ENCODE data around the gene ATAD3A. TPM values are rescaled to one million over a fixed set of nuclear protein-coding genes. Genes with fewer than 3 reads are reported as not detected.

The ATAD3A gene
- total RNA-seq, 4 donors from 2014 or later: 18.3 to 29.3 (median 25.2) TPM

- no peak for DNase-seq (ENCODE audit: extremely low spot score)
- Histone ChIP-seq H3K9me3 (no peaks in the 10 kb centered on the region), H3K27me3 (peaks cover 0 to 18% (median 0%) of the 10 kb centered on the region in 4 donors), H3K4me1 (peaks cover 18 to 25% (median 20%) of the 10 kb centered on the region in 4 donors), H3K27ac (replicated peaks in 1 of 4) (no peak overlapping the region), H3K4me3 (no peak overlapping the region), H3K36me3 (peaks cover 0 to 5% (median 2%) of the 10 kb centered on the region in 4 donors)
- WGBS: 48% methylated on average over 7 of the region's 10 CpGs
- TF ChIP-seq CTCF (IDR thresholded peaks at IDR 0.05) (no peak), EP300 (IDR thresholded peaks at IDR 0.05) (no peak), POLR2A (IDR thresholded peaks at IDR 0.05; ENCODE audit: low read depth) (no peak), POLR2AphosphoS5 (IDR thresholded peaks at IDR 0.05) (no peak)
- intact Hi-C loops (cut with DNase I): no loop called here
Measured at GRCh38 chr1:1577367-1578011, 65.5 kb downstream of the ATAD3A start.

- Histone ChIP-seq H3K27me3 (peaks cover 0 to 20% (median 0%) of the 10 kb centered on the region in 4 donors), H3K36me3 (no peaks in the 10 kb centered on the region), H3K9me3 (no peaks in the 10 kb centered on the region), H3K27ac (replicated peaks in 1 of 4) (no peak overlapping the region), H3K4me3 (no peak overlapping the region), H3K4me1 (peaks cover 10 to 15% (median 11%) of the 10 kb centered on the region in 4 donors)
- no peak for DNase-seq (ENCODE audit: extremely low spot score)
- 81% methylated on average over 6 of the region's 13 CpGs for WGBS
- TF ChIP-seq POLR2AphosphoS5 (IDR thresholded peaks at IDR 0.05) (no peak), EP300 (IDR thresholded peaks at IDR 0.05) (no peak), POLR2A (IDR thresholded peaks at IDR 0.05; ENCODE audit: low read depth) (no peak), CTCF (IDR thresholded peaks at IDR 0.05) (no peak)
- intact Hi-C loops (cut with DNase I): no loop called here
Measured at GRCh38 chr1:1578371-1578940, 66.5 kb downstream of the ATAD3A start.

- no peaks in the 10 kb centered on the region for H3K36me3 ChIP-seq
- H3K27me3 ChIP-seq: peaks cover 0 to 47% (median 0%) of the 10 kb centered on the region in 4 donors
- DNase-seq (ENCODE audit: extremely low spot score): no peak
- no peak overlapping the region for H3K27ac ChIP-seq (replicated peaks in 1 of 4)
- intact Hi-C loops (cut with DNase I): no loop called here
- no peak overlapping the region for H3K4me3 ChIP-seq
- H3K9me3 ChIP-seq: no peaks in the 10 kb centered on the region
- TF ChIP-seq POLR2AphosphoS5 (IDR thresholded peaks at IDR 0.05) (no peak), CTCF (IDR thresholded peaks at IDR 0.05) (no peak), POLR2A (IDR thresholded peaks at IDR 0.05; ENCODE audit: low read depth) (no peak), EP300 (IDR thresholded peaks at IDR 0.05) (no peak)
- H3K4me1 ChIP-seq: no peaks in the 10 kb centered on the region
- 77% methylated on average over 9 of the region's 9 CpGs for WGBS
Measured at GRCh38 chr1:1582585-1583346, 70.8 kb downstream of the ATAD3A start.

- 83% methylated on average over 18 of the region's 23 CpGs for WGBS
- no peaks in the 10 kb centered on the region for H3K4me1 ChIP-seq
- H3K4me3 ChIP-seq: no peak overlapping the region
- no peaks in the 10 kb centered on the region for H3K36me3 ChIP-seq
- H3K27me3 ChIP-seq: peaks cover 0 to 52% (median 0%) of the 10 kb centered on the region in 4 donors
- no peaks in the 10 kb centered on the region for H3K9me3 ChIP-seq
- no peak overlapping the region for H3K27ac ChIP-seq (replicated peaks in 1 of 4)
- TF ChIP-seq POLR2AphosphoS5 (IDR thresholded peaks at IDR 0.05) (no peak), EP300 (IDR thresholded peaks at IDR 0.05) (no peak), POLR2A (IDR thresholded peaks at IDR 0.05; ENCODE audit: low read depth) (no peak), CTCF (IDR thresholded peaks at IDR 0.05) (no peak)
- DNase-seq (ENCODE audit: extremely low spot score): no peak
- intact Hi-C loops (cut with DNase I): no loop called here
Measured at GRCh38 chr1:1583347-1584010, 71.5 kb downstream of the ATAD3A start.

Other genes with a start within 250 kb of the ATAD3A start
- gene UBE2J2, start 238.3 kb upstream of the ATAD3A start, total RNA-seq: 10 to 100 TPM; 34.9 to 61.4 (median 49.5) TPM
- 1 to 10 TPM in 3 of 4 donors, under 1 TPM in 1; 0.83 to 4.1 (median 1.9) TPM for gene SCNN1D, start 231.7 kb upstream of the ATAD3A start, total RNA-seq
- 10 to 100 TPM; 34.8 to 63.2 (median 47.4) TPM for gene ACAP3, start 204.2 kb upstream of the ATAD3A start, total RNA-seq
- gene PUSL1, start 203.6 kb upstream of the ATAD3A start, total RNA-seq: 10 to 100 TPM; 10.3 to 24.7 (median 21.7) TPM
- gene INTS11, start 187.5 kb upstream of the ATAD3A start, total RNA-seq: 100 to 1,000 TPM in 1 of 4 donors, 10 to 100 TPM in 3; 75.9 to 121 (median 87.8) TPM
- gene CPTP, start 187.4 kb upstream of the ATAD3A start, total RNA-seq: 10 to 100 TPM; 15.4 to 44.9 (median 31.5) TPM
- under 1 TPM in 2 of 4 donors, not detected in 2; 0.17 to 0.32 TPM for gene TAS1R3, start 180.9 kb upstream of the ATAD3A start, total RNA-seq
- 100 to 1,000 TPM in 2 of 4 donors, 10 to 100 TPM in 2; 66.9 to 141 (median 114) TPM for gene DVL1, start 162.7 kb upstream of the ATAD3A start, total RNA-seq
- 100 to 1,000 TPM in 2 of 4 donors, 10 to 100 TPM in 2; 68.5 to 129 (median 87.2) TPM for gene MXRA8, start 153.6 kb upstream of the ATAD3A start, total RNA-seq
- gene AURKAIP1, start 137.0 kb upstream of the ATAD3A start, total RNA-seq: 100 to 1,000 TPM in 3 of 4 donors, 10 to 100 TPM in 1; 98.4 to 152 (median 117) TPM
- gene CCNL2, start 112.8 kb upstream of the ATAD3A start, total RNA-seq: 100 to 1,000 TPM in 2 of 4 donors, 10 to 100 TPM in 2; 73.4 to 136 (median 108) TPM
- 100 to 1,000 TPM; 144 to 175 (median 155) TPM for gene MRPL20, start 104.9 kb upstream of the ATAD3A start, total RNA-seq
- 10 to 100 TPM in 2 of 4 donors, 1 to 10 TPM in 2; 8.1 to 19.2 (median 9.8) TPM for gene ANKRD65, start 90.9 kb upstream of the ATAD3A start, total RNA-seq
- 100 to 1,000 TPM in 2 of 4 donors, 10 to 100 TPM in 2; 99.7 to 168 (median 116) TPM for gene VWA1, start 76.5 kb upstream of the ATAD3A start, total RNA-seq
- gene ATAD3C, start 62.5 kb upstream of the ATAD3A start, total RNA-seq: 1 to 10 TPM in 1 of 4 donors, under 1 TPM in 3; 0.32 to 2.4 (median 0.58) TPM
- 10 to 100 TPM in 2 of 4 donors, 1 to 10 TPM in 2; 9.7 to 14.9 (median 10.0) TPM for gene ATAD3B, start 40.4 kb upstream of the ATAD3A start, total RNA-seq
- 10 to 100 TPM in 2 of 4 donors, 1 to 10 TPM in 2; 8.7 to 22.1 (median 13.9) TPM for gene TMEM240, start 28.5 kb downstream of the ATAD3A start, total RNA-seq
- 100 to 1,000 TPM in 2 of 4 donors, 10 to 100 TPM in 2; 78.7 to 134 (median 112) TPM for gene SSU72, start 62.7 kb downstream of the ATAD3A start, total RNA-seq
- gene FNDC10, start 88.0 kb downstream of the ATAD3A start, total RNA-seq: 1 to 10 TPM in 1 of 4 donors, under 1 TPM in 2, not detected in 1; 0.50 to 1.9 (median 0.84) TPM
- gene MIB2, start 103.3 kb downstream of the ATAD3A start, total RNA-seq: 10 to 100 TPM; 33.6 to 99.9 (median 74.6) TPM
- gene MMP23B, start 120.0 kb downstream of the ATAD3A start, total RNA-seq: 10 to 100 TPM in 3 of 4 donors, 1 to 10 TPM in 1; 3.2 to 19.5 (median 14.0) TPM
- 10 to 100 TPM; 27.2 to 68.9 (median 33.0) TPM for gene CDK11B, start 146.8 kb downstream of the ATAD3A start, total RNA-seq
- gene SLC35E2B, start 180.6 kb downstream of the ATAD3A start, total RNA-seq: 10 to 100 TPM; 25.7 to 65.0 (median 35.6) TPM
- gene CDK11A, start 212.2 kb downstream of the ATAD3A start, total RNA-seq: 10 to 100 TPM; 18.2 to 46.9 (median 31.4) TPM

Measured in esophagus muscularis mucosa (tissue), 4 donors.